ACHN (cell line): ENCODE data around the gene TSPAN11.
"Not testable (repeated sequence)": the region's sequence is repeated elsewhere in the genome, so short reads cannot be mapped to it uniquely, and the experiment has no call there.

Experiments used
- DNase-seq: peaks from one replicate; pipeline ENCODE4 v3.0.0-alpha.2; 2015
- in situ Hi-C: cut with HindIII; loops from 2 replicates; pipeline ENCODE4 v1.10.0; 2017; ENCODE audit warnings: low sequenced_read_pairs, low pct_ligation_motif_present, low pct_unique_long_range_greater_than_20kb

The TSPAN11 gene, protein sequence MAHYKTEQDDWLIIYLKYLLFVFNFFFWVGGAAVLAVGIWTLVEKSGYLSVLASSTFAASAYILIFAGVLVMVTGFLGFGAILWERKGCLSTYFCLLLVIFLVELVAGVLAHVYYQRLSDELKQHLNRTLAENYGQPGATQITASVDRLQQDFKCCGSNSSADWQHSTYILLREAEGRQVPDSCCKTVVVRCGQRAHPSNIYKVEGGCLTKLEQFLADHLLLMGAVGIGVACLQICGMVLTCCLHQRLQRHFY

DNA sequence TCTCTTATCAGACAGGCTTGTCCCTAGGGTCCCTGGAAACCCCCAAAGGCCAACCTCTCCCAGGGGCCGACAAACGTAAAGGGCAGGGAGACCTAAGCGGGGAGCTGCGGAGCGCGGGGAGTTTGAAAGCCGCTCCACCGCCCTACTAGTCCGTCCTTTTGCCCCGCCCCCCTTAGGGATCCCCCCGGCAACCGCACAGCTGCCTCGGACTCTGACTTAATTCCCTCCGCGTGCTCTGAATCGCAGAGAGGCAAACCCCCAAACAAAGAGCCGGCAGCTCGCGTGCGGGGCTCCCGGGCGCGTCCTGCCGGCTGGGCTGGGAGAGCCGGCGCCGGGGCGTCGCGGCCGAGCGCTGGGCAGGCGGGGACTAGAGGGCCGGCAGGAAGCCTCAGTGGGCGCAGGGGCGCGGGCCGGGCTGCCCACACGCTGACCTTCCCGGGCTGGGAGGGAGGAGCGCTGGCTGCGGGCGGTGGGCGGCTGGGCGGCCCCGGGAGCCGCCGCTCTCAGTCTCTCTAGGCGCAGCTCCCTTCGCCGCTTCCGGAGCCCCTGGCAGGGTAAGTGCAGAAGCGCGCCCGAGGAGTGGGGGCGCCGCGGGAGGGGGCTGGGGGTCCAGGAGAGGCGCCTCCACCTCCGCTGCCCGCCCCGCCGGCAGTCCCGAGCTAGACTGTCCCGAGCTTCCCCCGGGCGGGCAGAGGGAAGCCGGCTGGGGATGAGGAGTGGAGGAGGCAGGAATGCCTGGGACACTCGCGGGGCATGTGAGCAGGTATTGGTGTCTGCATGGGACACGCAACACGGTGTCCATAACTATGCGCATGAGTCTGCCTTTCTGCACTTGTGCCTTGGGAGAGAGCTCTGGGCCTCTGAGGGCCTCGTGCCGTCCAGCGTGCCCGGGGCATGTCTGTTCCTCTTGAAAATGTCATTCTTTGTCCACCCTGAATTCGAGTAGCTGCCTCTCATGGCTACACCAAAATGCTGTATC lies at the start of gene TSPAN11:
TSPAN11 (plus strand) TSS at position 506 of the 979 bp plus-strand sequence. CDS start 27,244 bp downstream, outside the sequence.
- DNase-seq: peak; percentile 8
- in situ Hi-C loops: no loop called here

DNA sequence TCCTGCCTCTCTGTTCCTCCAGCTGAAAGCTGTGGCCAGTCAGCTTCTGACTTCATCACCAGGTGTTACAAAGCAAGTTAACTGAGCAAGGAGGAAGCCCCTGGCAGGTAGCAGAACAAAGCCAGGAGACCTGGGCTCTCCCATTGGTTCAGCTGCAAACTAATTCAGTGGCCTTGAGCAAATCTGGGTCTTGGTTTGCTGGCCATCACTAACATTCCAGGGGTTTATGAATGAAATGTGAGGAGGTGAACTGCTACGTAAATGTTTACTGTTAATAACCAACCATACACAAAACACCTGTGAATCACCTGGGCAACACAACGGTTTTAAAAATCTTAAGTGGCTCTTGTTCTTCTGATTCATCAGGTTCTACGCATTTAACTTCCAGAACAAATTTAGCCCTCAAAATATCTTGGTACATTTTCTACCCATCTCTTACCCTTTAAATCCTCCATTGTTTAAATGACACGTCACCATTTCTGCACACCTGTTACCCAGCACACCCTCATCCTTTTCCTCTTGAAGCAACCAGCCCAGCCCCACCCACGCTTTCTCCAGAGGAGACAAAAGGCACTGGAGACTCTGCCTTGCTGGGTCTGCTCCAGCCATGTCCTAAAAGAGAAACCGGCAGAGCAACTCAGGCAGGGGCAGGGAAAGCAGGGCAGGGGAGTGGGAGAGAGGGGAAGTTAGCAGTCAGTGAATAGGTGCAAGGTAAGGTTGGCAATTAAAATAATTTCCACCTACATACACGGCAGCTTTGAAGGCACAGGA lies 49.3 kb upstream of the TSPAN11 start:
- no peak for DNase-seq
- in situ Hi-C loops: no loop called here

DNA sequence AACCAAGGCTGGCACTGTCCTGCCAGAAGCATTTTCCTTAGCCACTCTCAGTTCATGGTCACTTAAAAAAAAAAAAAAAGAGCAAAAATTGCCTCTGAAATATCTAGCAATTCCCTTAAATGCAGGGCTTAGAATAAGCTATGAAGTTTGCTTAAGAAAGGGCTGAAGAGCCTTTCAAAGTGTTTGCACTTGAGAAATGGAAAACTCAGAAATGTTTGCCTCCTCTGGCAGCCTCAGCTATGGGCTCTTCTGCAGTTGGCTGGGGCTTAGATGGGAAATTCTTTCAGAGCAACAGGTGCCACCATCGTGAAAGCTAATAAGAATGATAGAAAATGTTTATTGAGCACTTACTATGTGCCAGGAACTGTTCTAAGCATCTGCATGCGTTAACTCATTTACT lies 48.5 kb upstream of the TSPAN11 start:
- in situ Hi-C loops: no loop called here
- no peak for DNase-seq

DNA sequence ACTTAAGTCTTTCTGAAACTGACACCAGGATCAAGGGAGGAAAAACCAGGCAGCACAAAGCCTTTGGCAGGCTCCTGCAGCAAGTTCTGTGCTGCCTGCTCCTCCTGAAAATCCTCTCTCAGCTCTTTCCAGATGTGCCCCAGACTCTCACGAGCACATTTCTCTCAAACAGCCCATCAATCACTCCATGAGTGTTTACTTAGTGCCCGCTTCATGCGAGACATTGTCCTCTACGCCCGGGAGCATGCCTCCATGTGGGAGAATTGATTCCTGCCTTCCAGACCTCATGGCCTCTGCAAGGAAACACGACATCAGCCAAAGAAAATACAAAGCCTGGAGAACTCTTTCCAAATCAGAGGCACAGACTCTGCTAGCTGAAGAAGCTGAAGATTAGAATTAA lies 46.5 kb upstream of the TSPAN11 start:
- in situ Hi-C loops: no loop called here
- DNase-seq: no peak

DNA sequence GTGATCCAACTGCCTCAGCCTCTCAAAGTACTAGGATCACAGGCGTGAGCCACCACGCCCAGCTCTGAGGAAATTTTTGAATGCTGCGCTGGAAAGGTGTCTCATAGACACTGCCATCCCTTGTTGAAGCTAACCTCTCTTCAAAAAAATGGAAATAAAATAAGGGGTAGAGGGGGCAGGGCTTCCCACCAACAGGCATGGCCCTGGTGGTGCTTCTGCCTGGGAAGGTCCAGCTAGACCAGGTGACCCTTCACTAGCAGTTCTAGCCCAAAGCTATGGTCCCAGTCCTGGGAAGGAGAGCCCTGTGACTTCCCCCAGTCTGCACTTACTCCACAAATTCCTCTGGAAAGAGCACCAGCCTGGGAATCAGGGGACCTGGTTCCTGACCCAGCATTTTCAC lies 45.7 kb upstream of the TSPAN11 start:
- in situ Hi-C loops: no loop called here

DNA sequence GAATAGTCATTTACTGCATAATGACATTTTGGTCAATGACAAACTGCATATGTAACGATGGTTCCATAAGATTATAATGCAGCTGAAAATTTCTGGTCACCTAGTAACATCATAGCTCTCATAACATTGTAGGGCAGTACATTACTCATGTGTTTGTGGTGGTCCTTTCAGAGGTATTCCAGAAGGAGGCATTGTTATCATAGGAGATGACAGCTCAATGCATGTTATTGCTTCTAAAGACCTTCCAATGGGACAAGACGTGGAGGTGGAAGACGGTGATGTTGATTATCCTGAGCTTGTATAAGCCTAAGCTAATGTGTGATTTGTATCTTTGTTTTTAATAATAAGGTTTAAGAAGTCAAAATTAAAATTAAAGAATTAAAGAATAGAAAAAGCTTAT lies 43.8 kb upstream of the TSPAN11 start:
- DNase-seq: peak; percentile 18

More for the DNA sequence above, 45.7 kb upstream of the TSPAN11 start:
- DNase-seq: no peak

DNA sequence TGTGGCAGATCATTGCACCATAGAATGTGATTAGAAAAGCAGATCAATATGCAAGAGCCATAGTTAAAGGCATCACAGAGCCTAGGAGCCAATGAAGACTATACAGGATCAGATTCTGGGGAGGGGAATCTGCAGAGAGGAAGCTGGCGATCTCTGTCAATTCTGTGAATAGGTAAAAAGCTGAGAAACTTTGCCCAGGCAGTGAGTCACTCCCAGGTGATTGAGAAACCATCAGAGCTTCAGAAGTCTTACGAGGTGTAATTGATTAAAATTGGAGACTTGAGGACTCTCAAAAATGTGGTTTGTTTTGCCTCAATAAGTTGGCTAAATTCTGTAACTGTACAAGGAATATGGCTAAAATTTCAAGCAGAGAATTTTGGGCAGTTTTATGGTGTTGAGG lies 41.7 kb upstream of the TSPAN11 start:
- no peak for DNase-seq
- in situ Hi-C loops: no loop called here

More for the DNA sequence above, 43.8 kb upstream of the TSPAN11 start:
- in situ Hi-C loops: no loop called here

DNA sequence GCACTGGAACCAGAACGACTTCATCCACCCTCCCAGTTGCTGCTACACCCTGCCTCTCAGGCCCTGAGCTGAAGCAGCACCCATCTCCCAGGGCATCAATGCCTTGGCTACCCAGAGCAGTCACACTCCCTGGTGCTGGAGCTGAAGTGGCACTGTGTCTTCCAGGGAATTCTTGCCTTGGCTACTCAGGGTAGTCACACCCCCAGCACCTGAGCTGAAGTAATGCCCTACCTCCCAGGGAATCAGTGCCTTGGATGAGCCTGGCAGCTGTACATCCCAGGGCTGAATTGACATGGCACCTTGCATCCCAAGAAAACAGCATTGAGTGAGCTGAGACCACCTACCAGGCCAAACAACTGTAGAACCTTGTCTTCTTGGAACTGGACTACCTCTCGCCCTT lies 41.2 kb upstream of the TSPAN11 start:
- DNase-seq: no peak
- in situ Hi-C loops: no loop called here

DNA sequence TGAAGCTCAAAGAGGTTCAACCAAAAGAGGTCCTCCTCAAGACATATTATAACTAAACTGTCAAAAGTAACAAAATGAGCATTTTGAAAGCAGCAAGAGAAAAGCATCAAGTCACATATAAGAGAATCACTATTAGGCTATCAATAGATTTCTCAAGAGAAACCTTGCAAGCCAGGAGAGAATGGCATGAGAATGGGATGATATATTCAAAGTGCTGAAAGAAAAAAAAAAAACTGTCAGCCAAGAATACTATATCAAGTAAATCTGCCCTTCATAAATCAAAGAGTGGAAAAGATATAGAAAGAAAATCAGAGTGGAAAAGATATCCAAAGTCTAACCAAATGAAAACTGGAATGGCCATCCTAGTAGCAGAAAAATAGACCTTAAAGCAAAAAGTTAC lies 39.3 kb upstream of the TSPAN11 start:
- no peak for DNase-seq
- in situ Hi-C loops: no loop called here

DNA sequence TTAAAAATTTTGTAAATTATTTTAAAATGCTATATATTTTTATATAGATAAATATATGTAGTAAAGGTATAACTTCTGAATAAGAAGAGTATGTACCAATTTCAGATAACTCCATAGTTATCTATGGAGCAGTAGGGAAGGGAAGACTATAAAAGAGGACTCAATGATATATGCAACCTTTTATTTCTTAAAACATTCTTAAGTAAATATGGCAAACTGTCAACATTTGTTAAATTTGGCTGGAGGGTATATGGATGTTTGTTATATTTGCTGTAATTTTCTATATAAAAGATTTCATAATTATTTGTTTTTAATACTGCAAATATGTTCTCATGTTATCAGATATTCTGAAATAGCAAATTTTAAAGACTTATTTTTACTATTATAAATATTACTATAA lies 38.3 kb upstream of the TSPAN11 start:
- in situ Hi-C loops: no loop called here
- DNase-seq: no peak

DNA sequence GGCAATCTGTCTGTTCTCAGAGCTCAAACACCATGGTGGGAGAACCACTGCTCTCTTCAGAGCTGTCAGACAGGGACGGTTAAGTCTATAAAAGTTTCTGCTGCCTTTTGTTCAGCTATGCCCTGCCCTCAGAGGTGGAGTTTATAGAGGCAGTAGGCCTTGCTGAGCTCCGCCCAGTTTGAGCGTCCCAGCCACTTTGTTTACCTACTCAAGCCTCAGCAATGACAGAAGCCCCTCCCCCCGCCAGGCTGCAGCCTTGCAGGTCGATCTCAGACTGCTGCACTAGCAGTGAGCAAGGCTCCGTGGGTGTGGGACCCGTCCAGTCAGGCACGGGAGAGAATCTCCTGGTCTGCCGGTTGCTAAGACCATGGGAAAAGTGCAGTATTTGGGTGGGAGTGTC lies 32.0 kb upstream of the TSPAN11 start:
- DNase-seq, in situ Hi-C loops: not testable (repeated sequence)

DNA sequence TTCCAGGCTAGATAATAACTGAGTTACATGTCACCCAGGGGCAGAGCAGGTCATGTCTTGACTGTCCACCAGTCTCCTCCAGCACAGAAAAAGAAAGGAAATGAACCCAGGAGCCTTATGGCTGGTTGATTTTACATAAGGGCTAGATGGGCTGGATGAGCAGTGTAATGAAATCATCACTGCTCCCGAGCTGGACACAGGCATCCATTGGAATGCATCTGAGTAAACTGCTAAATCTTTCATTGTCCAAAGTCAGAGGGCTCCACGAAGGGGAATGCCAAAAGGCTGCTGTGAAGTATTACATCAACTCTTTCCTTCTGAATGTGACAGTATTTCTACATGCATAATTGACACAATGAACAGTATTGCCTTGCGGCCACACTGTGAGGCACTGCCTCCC lies 30.1 kb upstream of the TSPAN11 start:
- in situ Hi-C loops: no loop called here
- no peak for DNase-seq

DNA sequence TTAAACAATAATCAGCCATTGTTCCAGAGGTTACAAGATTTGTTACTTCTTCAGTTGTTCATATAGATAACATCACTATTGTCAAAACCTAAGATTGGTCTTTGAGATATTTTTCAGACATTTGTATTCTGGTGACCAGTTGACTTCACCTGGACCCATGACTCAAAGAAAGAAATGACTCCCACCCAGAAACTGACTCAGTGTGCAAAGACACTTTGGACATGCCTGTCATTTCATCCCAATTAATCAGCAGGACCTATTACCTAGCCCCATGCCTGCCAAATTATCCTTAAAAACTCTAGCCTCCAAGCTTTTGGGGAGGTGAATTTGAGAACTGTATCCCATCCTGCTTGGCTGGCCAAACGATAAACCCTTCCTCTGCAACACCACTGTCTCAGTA lies 27.7 kb upstream of the TSPAN11 start:
- in situ Hi-C loops: no loop called here
- DNase-seq: no peak

DNA sequence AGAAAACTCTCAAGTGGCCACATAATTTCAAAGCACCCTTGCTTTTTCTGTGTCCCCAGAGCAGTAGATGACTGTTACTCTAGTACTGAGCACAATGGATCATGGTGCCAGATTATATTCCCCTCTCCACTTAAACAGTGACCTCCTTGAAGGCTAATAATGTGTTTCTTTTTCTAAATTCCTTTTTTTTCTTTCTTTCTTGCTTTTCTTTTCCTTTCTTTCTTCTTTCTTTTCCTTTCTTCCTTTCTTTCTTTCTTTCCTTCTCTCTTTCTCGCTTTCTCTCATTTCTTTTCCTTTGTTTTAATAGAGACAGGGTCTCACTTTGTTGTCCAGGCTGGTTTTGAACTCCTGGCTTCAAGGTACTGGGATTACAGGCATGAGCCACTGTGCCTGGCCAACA lies 26.2 kb upstream of the TSPAN11 start:
- in situ Hi-C loops: no loop called here
- no peak for DNase-seq

DNA sequence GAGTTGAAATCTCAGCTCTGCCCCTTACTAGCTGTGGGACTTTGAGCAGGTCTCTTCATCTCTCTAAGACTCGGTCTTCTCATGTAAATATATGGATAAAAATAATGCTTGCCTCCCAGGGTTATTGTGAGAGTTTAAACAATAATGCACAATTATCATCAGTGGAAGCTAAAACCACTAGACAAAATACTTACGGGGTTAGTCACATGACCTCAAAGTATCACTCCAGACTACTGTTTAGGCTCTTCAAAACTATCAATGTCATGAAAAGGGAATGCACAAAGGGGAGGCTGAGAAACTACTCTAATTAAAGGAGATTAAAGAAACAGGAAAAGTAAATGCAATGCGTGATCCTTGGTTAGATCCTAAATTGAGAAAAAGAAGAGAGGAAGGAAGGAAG lies 24.5 kb upstream of the TSPAN11 start:
- in situ Hi-C loops: no loop called here
- no peak for DNase-seq

DNA sequence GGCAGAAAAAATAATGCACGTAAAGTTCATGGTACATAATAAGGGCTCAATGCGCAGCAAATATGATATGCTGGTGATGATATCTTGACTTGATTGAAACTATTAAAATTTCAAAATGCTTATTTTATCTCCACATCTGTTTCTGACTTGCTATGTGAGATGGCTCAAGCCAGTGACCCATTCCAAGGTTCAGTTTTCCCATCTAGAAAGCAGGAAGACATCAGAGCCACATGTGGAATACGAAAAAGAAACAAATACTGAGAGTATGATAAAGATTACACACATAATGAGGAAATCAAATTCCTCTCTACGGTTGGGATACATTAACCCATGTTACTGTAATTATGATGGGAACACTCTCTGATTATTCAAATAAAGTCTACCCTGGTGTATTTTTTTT lies 24.0 kb upstream of the TSPAN11 start:
- in situ Hi-C loops: no loop called here
- DNase-seq: no peak

DNA sequence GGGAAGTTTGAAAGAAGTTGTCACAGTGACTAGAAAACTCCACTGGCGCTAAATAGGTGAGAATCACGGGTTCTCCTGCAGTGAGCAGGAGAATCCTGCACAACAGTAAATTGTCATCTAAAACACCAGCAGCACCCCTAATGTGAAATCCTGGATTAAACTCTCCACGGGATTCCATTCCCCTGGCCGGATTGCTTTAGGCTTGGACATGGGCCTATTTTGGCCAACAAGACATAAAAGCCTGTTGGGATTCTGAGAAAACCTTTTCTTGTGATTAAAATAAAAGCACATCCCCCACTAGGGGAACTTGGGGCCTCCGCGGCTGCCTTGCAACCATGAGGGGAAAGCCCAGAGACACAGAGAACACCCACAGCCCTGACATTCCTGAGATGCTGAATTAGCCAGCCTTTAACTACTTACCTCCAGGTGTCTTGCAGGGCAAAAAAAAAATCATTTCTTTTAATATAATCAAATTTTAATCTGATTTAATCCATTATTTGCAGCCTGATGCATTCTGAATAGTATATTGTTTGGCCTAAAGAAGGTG lies 21.0 kb upstream of the TSPAN11 start:
- DNase-seq: no peak
- in situ Hi-C loops: no loop called here

DNA sequence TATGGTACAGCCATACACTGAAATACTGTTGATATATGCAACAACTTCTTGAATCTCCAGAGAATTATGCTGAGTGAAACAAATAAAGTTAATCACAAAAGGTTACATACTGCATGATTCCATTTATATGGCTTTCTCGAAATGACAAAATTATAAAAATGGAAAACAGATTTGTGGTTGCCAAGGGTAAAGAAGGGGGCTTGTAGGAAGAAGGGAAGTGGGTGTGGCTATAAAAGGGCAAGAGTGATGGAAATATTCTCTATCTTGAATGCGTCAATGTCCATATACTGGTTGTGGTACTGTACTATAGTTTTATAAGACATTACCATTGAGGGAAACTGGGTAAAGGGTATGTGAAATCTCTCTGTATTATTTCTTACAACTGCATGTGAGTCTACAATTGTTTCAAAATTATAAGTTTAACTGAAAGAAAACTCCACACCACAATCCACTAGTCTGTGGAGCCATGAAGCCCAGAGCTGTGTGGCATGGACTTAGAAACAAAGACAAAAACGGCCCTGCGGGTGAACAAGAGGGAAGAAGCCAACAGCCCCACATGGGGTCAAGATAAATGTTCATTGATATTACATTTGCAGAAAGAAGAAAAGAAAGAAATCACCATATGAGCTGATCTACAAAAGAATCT lies 18.3 kb upstream of the TSPAN11 start:
- DNase-seq: no peak
- in situ Hi-C loops: no loop called here
